HG02885 (cell line): ENCODE data around the gene ADGRL3.
"Not testable (repeated sequence)": the region's sequence is repeated elsewhere in the genome, so short reads cannot be mapped to it uniquely, and the experiment has no call there.

Experiments used
- ATAC-seq: cut with Tn5 transposase; IDR thresholded peaks from one replicate; pipeline ENCODE4 v1.9.1; 2021; ENCODE audit warnings: mild to moderate bottlenecking; ENCODE audit not compliant: unreplicated experiment, poor library complexity

Gene ADGRL3

GRCh38 chr4:61335241-61335763 lies 135.2 kb downstream of the ADGRL3 start:
- ATAC-seq = no peak

- ATAC-seq = no peak
Measured at GRCh38 chr4:61336488-61336887, 136.4 kb downstream of the ADGRL3 start.

GRCh38 chr4:61336916-61337315 lies 136.8 kb downstream of the ADGRL3 start:
- no peak for ATAC-seq

GRCh38 chr4:61342061-61342460 lies 141.9 kb downstream of the ADGRL3 start:
- ATAC-seq = no peak

- no peak for ATAC-seq
Measured at GRCh38 chr4:61350932-61351331, 150.8 kb downstream of the ADGRL3 start.

GRCh38 chr4:61356696-61357095 lies 156.6 kb downstream of the ADGRL3 start:
- no peak for ATAC-seq

GRCh38 chr4:61359301-61359700 lies 159.2 kb downstream of the ADGRL3 start:
- ATAC-seq = no peak

- not testable (repeated sequence) for ATAC-seq
Measured at GRCh38 chr4:61372817-61373216, 172.7 kb downstream of the ADGRL3 start.

- no peak for ATAC-seq
Measured at GRCh38 chr4:61373901-61374440, 173.8 kb downstream of the ADGRL3 start.

GRCh38 chr4:61374447-61374891 lies 174.3 kb downstream of the ADGRL3 start:
- no peak for ATAC-seq

GRCh38 chr4:61375301-61375700 lies 175.2 kb downstream of the ADGRL3 start:
- no peak for ATAC-seq

GRCh38 chr4:61376301-61376700 lies 176.2 kb downstream of the ADGRL3 start:
- no peak for ATAC-seq

GRCh38 chr4:61379406-61379805 lies 179.3 kb downstream of the ADGRL3 start:
- ATAC-seq = no peak

- ATAC-seq = no peak
Measured at GRCh38 chr4:61380865-61381264, 180.7 kb downstream of the ADGRL3 start.

GRCh38 chr4:61385256-61385655 lies 185.1 kb downstream of the ADGRL3 start:
- ATAC-seq = no peak

- not testable (repeated sequence) for ATAC-seq
Measured at GRCh38 chr4:61387372-61387771, 187.2 kb downstream of the ADGRL3 start.

- no peak for ATAC-seq
Measured at GRCh38 chr4:61389640-61390039, 189.5 kb downstream of the ADGRL3 start.

- ATAC-seq = no peak
Measured at GRCh38 chr4:61395754-61396153, 195.6 kb downstream of the ADGRL3 start.

- no peak for ATAC-seq
Measured at GRCh38 chr4:61397174-61397573, 197.0 kb downstream of the ADGRL3 start.

- ATAC-seq = no peak
Measured at GRCh38 chr4:61400439-61401038, 200.4 kb downstream of the ADGRL3 start.

- ATAC-seq = no peak
Measured at GRCh38 chr4:61401771-61402170, 201.6 kb downstream of the ADGRL3 start.

- no peak for ATAC-seq
Measured at GRCh38 chr4:61405307-61405706, 205.2 kb downstream of the ADGRL3 start.
